T-helper 22 cell (primary cell): Measurements from ENCODE around the gene FXYD3.
"Not testable (repeated sequence)": the region's sequence is repeated elsewhere in the genome, so short reads cannot be mapped to it uniquely, and the experiment has no call there.

Experiments used
- DNase-seq: peaks from one replicate; pipeline ENCODE4 v3.0.0-alpha.2; 2020; ENCODE audit warnings: low read depth

FXYD3 gene

DNA sequence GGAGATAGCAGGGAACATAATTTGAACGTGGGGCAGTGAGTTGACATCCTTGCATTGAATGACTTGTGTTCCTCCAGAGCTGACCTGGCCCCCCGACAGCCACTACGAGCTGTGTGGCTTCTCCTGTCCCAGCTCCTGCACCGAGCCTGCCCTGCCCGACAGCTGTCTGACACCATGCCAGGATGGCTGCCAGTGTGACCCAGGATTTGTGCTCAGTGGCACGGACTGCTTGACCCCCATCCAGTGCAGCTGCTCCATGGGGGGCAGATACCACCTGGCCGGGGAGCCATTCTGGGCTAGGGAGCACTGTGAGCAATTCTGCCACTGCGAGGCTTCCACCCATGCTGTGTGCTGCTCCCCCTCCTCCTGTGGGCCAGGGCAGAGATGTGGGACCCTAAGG lies 29.2 kb upstream of the FXYD3 start:
- no peak for DNase-seq

- DNase-seq, result no peak
These were observed 28.2 kb upstream of the FXYD3 start for GRCh38 chr19:35087393-35087792.

DNA sequence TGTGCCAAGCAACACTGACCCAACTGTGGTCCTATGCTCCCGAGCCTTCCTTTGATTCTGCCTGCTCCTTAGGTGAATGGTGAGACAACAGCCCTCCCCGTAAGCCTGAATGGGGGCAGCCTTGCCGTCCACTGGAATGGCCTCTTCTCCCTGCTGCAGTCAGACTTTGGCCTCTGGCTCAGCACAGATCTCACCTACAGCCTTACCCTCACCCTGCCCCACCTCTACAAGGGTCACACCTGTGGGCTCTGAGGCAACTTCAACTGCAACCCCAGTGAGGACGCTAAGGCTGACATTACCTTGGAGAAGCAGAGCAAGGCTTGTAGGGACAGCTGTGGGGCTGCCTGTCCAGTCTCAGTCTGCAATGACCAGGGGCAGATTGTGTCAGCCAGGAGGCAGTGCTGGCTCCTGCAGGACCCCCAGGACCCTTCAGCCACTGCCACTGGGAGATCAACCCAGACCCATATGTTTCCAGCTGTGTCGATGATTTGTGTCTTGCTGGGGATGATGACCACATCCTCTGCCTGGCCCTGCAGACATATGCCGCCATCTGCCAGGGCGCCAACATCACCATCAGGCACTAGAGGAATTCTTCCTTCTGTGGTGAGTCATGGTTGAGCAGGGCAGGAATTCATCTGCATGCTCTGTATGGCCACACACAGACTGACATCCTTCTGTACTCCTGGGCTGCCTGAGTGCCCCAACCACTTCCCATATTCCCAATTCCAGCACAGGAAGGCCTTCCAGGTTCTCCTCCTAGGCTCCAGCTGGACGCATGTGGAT lies 27.3 kb upstream of the FXYD3 start:
- DNase-seq, result no peak

DNA sequence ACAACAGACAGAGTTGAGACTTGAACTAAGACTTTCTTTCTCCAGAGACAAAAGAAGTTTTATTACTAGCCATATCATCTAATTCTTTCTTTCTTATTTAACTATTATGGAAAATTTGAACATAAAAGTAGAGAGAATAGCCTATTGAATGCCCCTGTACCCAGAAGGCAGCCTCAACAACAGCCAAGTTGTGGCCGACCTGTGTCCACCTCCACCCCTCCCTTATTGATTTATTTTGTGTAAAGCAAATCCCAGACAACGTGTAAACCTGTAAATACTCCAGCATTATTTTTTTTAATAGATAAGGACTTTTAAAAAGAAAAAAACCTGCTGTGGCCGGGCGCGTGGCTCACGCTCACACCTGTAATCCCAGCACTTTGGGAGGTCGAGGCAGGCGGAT lies 26.1 kb upstream of the FXYD3 start:
- no peak for DNase-seq

DNA sequence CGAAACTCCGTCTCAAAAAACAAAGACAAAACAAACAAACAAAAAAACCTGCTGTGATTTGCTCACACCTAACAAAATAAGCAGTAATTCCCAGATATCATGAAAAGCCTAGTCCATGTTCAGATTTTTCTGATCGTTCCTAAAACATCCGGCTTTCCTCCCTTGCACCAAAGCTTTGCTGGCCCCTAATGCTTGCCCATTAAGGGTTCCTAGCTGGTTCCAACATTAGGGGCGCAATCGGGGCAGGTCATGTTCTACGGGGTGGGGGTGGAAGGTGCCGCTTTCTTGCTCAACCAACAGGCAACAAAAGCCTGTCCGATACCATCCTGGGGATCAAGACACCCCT lies 25.5 kb upstream of the FXYD3 start:
- DNase-seq, result no peak

- DNase-seq, result no peak
These were observed 25.0 kb upstream of the FXYD3 start for GRCh38 chr19:35090506-35091214.

GRCh38 chr19:35093430-35093829 lies 22.2 kb upstream of the FXYD3 start:
- no peak for DNase-seq

DNA sequence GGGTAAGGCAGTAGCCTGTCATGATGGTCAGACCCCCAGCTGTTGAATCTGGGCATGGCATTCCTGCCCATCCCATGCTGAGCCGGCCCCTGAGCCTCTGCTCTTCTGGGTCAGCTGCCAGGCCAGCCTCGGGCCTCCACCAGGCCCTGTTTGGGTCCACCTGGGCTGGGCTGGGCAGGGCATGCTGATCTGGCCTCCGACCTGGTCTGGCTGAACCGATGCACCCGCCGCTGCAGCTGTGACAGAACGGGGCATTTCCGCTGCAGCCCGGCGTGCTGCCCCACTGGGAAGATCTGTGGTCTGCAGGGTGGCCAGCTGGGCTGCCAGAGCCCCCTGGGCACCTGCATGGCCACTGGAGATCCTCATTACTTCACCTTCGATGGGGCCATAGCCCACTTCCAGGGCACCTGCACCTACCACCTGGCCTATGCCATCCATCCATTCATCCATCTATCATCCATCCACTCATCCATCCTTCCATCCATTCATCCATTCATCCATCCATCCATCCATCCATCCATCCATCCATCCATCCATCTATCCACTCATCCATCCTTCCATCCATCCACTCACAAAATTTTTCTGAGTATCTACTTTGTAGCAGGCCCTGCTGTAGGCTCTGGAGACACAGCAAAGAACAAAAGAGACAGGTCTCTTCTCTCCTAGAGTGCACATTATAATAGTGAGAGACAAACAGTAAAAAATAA lies 21.5 kb upstream of the FXYD3 start:
- no peak for DNase-seq

GRCh38 chr19:35094656-35095055 lies 21.0 kb upstream of the FXYD3 start:
- no peak for DNase-seq

- no peak for DNase-seq
These were observed 19.8 kb upstream of the FXYD3 start for GRCh38 chr19:35095667-35096368.

DNA sequence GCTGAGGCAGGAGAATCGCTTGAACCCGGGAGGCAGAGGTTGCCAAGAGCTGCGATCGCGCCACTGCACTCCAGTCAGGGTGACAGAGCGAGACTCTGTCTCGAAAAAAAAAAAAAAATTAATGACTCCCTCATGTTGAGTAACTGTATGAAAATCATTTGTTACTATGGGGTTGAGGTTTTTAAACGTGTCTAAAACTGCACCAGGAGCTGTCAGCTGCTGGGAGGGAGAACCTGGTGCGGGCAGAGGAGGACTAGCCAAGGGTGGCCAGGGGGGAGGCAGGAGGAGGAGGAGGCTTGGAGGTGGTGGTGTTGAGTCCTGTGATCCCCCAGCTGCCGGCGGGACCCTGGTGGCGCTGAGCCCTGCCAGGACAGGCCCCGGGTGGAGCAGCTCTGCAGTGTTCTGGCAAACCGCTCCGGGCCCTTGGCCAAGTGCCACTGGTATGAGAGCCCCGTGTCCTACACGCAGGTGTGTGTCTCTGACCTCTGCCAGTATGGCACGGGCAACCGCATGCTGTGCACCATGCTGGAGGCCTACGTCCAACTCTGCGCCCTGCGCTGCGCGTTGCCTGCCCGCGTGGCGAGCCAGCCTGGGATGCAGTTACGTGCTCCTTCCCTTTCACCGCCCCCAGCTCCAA lies 17.1 kb upstream of the FXYD3 start:
- DNase-seq, result no peak

- no peak for DNase-seq
These were observed 16.3 kb upstream of the FXYD3 start for GRCh38 chr19:35099155-35099896.

GRCh38 chr19:35099897-35100275 lies 15.7 kb upstream of the FXYD3 start:
- DNase-seq, result no peak

GRCh38 chr19:35100588-35101533 lies 14.8 kb upstream of the FXYD3 start:
- no peak for DNase-seq

DNA sequence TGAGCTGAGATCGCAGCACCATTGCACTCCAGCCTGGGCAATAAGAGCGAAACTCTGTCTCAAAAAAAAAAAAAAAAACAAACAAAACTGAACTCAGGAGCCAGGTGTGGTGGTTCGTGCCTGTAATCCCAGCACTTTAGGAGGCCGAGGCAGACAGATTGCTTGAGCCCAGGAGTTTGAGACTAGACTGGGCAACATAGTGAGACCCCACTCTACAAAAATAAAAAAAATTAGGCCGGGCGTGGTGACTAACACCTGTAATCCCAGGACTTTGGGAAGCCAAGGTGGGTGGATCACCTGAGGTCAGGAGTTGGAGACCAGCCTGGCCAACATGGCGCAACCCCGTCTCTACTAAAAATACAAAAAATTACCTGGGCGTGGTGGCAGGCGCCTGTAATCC lies 13.7 kb upstream of the FXYD3 start:
- DNase-seq, result not testable (repeated sequence)

GRCh38 chr19:35103614-35104013 lies 12.0 kb upstream of the FXYD3 start:
- not testable (repeated sequence) for DNase-seq

DNA sequence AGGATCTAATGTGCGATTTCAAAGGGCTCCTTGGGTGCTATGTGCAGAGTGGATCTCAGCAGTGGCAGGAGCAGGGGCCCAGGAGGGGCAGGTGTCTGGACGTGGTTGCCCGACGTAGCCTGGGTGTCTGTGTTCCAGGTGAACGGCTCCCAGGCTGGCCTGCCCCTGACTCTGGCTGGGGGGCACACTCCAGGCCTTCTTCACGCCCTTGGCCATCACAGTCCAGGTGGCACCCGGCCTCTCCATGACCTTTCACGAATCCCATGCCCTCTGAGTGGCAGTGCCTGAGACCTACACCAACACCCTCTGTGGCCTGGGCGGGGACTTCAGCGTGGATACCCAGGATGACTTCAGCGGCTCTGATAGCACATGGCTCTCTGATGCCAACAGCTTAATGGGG lies 11.3 kb upstream of the FXYD3 start:
- no peak for DNase-seq

GRCh38 chr19:35105047-35105410 lies 10.6 kb upstream of the FXYD3 start:
- no peak for DNase-seq

GRCh38 chr19:35105411-35106290 lies 10.0 kb upstream of the FXYD3 start:
- DNase-seq, result no peak

GRCh38 chr19:35106291-35106583 lies 9.4 kb upstream of the FXYD3 start:
- DNase-seq, result no peak
